Suprapubic skin (tissue), 3 donors: ENCODE measurements around the gene NELL1.

Source experiments
- CTCF ChIP-seq, 2 donors: fragments of 200-600 bp in 1 of 2; fragments of 450-650 bp in 1 of 2; sonication (generic) in 1 of 2; IDR thresholded peaks; one replicate each; pipeline ENCODE4 v1.5.1; 2016 to 2019; ENCODE audit warnings: antibody characterized with exemption in 2 of 2, mild to moderate bottlenecking in 1 of 2, moderate library complexity in 1 of 2
- POLR2A ChIP-seq, 2 donors: fragments of 450-650 bp; IDR thresholded peaks; one replicate each; pipeline ENCODE4 v1.6.1; 2017; ENCODE audit warnings: antibody characterized with exemption in 2 of 2, mild to moderate bottlenecking in 2 of 2, moderate library complexity in 2 of 2

DNA sequence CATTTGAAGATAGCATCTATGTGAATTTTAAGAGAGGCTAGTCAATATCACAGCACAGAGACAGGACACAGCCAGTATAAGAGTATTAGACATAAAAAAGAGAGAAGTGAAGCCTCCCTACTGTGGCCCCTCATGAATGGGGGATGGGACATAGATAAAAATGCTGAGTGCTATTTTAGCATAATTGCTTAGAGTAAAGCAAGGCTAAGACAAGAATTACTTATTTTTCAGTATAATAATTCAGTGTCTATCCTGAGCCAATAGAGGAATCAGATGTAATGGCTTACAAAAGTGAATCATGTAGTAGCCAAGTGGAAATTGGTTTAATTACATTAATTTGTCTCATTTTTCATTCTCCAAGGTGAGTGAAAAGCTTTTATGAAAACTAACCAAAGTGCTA lies 419.5 kb downstream of the NELL1 start:
- no peak for TF ChIP-seq POLR2A (IDR thresholded peaks at IDR 0.05)
- TF ChIP-seq CTCF (IDR thresholded peaks at IDR 0.05): no peak
